CD4-positive, alpha-beta T cell treated with Interleukin-21 for 1 hour (primary cell): Measurements from ENCODE around the gene ANKRD39.
"Not testable (repeated sequence)": the region's sequence is repeated elsewhere in the genome, so short reads cannot be mapped to it uniquely, and the experiment has no call there.

Experiments
- DNase-seq: peaks from one replicate; pipeline ENCODE4 v3.0.0-alpha.2; 2020

The ANKRD39 gene, protein sequence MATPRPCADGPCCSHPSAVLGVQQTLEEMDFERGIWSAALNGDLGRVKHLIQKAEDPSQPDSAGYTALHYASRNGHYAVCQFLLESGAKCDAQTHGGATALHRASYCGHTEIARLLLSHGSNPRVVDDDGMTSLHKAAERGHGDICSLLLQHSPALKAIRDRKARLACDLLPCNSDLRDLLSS

DNA sequence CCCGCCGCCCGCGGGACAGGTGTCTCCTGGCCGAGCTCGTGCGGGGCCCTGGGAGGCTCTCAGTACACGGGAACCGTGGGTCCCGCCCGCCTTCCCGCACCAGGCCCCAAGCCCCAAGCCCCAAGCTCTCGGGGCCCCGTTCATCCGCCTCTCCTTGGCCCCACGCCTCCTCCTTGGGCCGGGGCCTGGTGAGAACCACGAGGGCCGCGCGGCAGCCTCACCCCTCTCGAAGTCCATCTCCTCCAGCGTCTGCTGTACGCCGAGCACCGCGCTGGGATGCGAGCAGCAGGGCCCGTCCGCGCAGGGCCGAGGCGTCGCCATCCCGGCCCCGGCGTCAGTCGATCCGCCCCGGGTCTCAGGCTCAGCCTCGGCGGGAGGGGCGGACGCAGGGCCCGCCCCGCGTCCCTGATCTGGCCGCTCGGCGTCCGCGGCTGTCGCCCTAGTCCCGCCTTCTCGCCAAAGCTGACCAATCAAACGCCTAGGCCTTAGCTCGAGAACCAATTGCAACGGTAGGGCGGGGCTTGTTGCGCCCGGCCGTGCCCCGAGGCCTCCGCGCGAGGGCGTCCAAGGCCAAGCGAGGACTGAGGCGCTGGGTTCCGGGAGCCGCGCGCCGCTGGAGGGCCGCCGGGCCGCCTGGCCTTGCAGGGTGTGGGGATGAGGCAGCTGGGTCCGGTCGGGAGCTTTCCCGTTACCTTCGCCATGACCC is at the start of gene ANKRD39:
Gene ANKRD39, minus strand, starts transcription at position 350 of the 706 bp plus-strand sequence. Its CDS starts 29 bp downstream, at position 321.
- DNase-seq = peak; percentile 99

DNA sequence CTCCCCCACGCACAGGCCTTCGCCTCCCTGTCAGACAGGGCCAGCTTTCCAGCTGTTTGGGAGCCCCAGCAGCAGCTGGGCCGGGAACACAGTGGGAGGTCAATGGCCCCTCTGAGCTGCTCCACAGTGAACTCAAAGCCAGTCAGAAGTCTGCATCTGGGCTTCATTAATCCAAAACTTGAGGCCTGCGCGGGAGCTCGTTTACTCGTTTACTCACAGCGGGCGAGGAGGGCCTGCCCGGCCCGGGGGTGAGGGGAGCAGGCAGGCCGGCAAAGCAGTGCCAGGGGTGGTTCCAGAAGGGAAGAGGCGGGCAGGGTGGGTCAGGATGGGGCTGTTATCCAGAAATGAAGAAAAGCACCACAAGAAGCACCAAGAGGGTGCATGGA is 48.9 kb upstream of the ANKRD39 start:
- no peak for DNase-seq

DNA sequence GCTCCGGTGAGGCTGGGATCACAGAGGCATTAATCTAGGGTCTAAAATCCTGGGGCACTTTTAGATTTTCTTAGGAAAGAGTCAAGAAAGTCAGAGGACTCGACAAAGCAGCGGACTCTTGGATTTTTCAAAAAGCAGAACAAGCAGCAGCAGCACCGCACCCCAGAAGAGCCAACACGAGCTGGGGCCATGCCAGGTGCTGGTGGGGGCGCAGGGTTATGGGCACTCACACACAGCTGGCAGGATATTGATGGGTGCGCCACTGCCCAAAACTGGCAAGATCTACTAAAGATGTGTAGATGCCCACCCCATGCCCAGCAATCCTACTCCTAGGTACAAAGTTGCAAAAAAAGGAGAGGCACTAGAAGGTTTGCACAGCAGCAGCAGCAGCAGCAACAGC is 46.0 kb upstream of the ANKRD39 start:
- no peak for DNase-seq

DNA sequence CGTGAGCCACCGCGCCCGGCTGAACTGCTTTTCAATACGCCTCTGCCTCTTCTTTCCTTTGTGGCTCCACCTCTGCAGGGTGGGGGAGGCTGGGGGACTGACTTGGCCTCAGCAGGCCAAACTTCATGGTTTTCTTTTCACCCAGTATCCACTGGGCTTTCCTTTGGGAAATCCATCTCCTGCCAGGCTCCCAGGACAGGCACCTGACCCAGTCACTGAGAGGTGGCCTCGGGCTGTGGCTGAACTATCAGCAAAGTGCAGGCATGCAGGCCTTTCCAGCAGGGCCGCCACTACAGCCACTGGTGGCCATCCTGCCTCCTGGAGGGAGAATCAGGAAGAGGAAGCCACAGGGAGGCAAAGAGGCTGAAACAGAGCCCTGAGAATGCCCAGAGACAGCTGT is 45.5 kb upstream of the ANKRD39 start:
- DNase-seq = no peak

DNA sequence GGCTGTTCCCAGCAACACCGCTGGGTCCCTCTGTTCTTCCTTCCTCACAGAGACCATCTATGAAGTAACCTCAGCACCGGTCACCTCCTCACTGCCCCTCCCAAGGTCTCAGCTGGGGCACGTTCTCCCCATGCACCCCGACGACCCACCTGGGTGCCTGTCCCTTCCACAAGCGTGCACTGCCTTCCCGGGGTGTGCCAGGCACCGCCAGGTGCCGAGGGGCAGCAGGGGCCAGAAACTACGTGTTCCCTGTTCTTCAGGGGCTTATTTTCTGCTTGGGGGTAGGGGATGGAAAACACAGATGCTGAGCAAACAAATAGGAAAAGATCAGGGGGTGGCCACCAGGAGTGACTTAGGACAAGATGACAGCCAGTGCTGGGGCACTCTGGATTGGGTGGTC is 42.4 kb upstream of the ANKRD39 start:
- no peak for DNase-seq

DNA sequence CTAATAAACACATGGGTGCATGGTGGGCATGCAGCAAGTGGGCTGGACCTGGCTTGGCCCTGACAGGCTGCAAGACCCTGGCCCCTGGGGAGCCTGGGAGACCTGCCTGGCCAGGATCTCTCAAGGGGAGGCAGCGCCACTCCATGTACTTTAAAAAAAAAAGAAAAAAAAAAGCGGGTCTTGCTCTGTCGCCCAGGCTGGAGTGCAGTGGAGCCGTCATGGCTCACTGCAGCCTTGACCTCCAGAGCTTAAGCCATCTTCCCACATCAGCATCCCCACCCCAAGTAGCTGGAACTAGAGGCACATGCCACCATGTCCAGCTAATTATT is 41.6 kb upstream of the ANKRD39 start:
- no peak for DNase-seq

DNA sequence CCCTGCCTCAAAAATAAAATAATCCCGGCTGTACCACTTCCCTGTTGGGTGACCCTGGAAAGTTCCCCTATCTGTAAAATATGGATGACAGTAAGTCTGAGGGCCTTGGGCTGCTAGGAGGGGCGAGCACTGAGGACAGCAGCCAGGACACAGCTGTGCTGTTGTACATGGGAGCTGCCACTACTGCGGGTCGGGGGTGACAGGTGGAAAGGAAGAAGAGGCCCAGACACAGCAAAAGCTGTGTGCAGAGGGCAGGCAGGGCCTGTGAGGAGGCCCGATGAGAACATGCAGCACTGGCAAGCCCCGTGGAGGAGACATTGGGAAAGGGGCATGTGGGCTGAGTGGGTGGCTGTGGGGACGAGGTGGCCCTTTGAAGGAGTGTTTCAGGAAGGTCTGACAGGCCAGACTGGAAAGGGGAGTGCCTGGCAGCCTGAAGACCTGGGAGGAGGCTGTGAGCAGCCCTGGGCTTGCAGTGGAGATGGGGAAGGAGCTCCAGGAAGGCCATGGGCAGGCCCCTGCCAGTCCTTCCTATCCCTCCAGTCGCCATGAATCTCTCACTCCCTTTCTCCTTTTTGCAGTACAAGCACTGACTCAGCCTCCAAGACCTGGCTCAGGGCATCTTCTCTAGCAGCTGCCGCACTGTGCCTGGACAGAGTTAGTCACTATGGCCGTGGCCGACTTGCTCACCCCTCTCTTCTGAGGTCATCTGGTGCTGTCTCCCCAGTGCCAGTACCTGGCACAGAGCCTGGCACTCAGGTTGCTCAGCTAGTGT is 41.0 kb upstream of the ANKRD39 start:
- DNase-seq = no peak

DNA sequence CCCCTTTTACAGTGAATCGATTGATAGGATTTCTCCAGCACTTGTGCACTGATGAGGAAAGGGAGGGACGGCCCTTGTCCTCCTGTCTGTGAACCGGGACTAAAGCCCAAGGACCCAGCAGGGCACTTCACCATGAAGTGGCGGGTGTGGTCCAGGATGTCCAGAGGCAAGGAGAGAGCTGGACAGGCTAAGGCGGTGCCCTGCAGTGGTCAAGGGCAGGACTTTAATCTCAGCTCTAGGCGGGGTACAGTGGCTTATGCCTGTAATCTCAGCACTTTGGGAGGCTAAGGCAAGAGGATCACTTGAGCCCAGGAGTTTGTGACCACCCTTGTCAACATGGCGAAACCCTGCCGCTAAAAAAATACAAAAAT is 40.3 kb upstream of the ANKRD39 start:
- DNase-seq = no peak

DNA sequence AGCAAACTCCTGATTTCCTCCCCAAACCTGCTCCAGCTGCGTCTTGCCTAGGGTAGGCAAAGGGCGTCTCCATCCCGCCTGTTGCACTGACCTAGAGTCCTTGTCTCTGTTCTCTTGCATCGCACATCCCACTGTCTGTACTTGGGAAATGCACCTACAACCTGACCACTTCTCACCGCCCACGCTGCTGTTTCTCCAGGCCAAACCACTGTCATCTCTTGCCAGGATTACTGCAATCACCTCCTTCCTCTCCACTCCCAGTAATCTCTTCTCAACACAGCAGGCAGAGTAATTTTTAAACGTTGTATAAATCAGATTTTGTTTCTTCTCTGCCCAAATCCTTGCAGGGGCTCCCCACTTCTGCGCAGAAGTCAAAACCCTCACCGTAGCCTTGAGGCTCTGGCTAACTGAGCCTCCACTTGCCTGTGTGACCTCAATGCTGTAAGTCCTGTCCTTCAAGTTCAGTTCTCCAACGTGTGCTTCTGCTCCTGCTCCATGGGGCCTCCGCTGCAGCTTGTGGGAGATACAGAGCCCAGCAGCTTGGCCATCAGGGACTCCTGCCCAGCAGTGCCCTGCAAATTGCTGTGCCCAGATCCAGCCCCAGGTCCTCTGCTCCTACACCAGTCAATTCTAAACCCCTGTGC is 39.8 kb upstream of the ANKRD39 start:
- DNase-seq = no peak

DNA sequence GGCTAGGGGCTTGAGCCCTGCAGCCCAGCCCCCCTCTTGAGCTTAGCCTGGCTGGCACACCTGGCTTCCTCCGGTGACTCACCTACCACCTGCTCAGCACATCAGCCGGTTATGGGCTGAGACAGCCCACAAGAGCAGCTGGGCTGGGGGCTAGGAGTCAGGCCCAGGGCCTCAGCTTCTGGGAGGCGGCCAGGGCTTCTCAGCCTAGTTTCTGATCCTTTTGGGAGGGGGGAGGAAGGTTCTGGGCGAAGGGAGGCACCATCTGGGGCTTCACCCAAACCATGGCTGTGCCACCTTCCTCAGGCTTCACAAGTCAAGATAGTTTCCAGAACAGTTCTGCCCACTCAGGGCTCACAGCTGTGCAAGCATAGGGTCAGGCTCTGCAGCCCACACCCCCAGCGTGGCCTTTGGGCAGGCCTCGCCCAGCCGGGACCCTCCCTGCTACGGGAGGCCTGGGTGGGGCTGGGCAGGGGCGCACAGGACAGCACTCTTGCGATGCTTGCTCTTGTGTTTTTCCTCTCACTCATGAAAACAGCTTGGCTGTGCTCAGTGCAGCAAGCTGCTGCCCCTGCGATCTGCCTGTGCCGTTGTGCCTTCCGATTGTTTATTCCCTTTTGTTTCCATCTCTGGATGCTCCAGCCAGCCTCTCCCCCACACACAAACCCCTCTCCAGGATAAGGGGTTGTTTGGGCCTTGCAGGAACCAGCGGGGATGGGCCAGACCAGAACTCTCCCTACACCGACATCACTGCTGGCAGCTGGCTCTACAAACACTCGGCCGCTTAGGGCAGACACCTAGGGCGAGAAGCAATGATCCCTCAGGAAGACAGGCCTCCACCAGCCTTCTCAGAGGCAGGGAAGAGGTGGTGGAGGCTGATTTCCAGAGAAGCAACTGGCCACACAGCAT is 38.2 kb upstream of the ANKRD39 start:
- no peak for DNase-seq

DNA sequence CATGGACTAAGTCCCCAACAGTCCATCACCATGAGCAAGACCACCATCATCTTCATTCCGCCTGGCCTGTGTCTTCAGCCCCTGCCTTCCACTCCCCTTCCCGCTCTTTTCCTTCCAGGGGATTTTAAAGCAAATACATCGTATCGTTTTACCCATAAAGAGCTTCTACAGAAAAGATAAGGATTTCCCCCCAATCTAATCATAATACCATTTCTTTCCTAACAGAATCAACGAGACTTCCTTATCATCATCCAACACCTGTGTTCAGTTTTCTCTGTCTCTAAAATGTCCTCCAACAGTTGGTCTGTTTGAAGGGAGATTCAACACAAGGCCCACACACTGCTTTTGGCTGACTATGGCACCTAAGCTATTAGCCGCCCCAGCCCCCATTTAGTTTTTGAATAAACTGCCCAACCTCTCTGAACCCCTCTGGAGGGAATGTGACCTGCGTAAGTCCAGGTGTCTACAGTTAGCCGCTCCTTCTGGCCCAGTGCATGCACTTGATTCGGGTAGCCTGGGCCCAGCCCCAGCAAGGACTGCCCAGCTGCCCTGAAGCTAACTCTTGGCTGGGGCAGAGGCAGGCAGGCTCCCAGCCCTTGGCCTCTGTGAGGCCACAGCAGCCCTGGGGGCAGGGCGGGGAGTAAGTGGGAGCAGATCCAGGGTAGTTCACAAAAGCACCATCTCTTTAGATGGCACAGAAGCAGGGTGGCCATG is 37.4 kb upstream of the ANKRD39 start:
- DNase-seq = no peak

DNA sequence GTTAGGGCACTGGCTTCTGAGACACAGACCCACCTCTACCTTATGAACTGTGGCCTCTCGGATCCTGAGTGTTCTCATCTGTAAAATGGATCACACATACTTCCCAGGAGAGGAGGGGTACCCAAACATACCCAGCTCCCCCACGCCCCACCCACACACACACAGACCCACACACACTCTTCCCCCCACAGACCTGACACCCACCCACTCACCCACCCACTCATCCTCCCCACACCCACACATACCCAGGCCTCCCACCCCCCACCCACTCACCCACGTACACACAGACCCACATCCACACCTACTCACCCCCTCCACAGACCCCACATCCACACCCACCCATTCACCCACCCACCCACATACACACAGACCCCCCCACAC is 36.3 kb upstream of the ANKRD39 start:
- no peak for DNase-seq

DNA sequence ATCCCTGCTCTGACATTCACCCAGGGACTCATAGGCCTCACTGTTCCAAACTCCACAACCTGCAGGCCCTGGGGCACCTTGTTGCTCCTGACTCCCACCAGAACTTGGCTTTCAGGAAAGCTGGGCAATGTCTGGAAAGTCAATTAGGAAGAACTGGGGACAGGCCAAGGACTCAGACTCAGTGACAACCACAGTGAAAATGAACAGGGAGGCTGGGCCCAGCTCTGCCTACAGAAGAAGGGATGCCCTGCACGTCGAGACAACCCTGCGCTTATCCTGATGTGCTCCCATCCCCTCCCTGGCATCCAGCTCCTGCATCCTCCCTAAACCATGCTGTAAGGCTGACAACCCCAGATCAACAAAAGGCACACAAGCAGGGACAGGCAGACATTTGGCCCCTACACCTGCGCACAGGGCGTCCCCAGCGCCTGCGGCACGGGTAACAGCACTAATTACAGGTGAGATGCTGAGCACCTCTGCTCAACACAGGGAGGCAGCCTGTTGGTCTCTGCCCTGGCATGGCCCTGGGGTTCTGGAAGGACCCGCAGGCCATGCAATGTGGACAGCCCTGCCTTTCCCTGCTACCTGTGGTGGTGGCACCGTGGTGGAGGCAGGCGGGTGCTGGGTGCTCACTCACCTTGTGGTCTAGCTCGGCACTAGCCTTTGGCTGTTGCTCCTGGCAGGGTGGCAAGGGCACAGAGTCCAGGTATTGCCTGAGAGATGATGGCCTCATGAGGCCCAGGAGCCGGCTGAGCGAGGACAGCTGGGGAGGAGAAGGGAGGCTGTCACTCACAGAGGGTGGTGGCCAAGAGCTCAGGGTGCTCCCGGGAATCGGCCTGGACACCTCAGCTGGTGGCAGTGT is 35.7 kb upstream of the ANKRD39 start:
- DNase-seq = no peak

DNA sequence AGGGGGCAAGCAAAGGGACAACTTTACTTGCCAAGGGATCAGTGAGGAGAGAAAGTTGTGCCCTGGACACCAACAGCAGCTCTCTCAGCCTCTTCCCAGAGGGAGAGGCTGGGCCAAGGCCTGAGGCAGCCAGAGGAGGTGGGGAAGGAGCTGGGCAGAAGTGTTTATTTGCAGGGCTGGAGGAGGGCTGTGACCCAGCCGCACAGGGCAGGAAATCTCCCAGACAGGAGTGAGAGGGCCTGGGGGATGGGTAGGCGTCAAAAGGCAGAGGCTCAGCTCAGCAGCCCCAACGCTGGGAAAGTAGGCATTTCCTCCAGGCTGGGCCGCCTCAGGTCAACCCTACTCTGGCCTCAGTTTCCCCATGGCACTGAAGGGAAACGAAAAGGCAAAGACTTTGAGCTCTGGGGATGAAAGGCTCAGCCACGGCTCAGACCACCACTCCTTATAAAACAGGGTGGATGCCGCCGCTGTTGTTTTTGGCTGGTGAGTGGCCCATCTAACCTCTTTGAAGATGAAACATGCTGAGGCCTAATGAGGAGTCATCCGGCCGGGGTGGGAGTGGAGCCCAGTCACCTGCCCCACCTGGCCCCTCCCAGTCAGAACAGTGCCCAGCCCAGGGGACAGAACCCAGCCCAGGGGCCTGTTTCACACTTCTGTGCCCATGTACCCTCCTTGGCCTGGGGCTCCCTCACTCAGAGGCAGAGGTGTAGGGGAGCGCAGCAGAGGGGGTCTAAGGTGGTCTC is 33.9 kb upstream of the ANKRD39 start:
- DNase-seq = no peak

DNA sequence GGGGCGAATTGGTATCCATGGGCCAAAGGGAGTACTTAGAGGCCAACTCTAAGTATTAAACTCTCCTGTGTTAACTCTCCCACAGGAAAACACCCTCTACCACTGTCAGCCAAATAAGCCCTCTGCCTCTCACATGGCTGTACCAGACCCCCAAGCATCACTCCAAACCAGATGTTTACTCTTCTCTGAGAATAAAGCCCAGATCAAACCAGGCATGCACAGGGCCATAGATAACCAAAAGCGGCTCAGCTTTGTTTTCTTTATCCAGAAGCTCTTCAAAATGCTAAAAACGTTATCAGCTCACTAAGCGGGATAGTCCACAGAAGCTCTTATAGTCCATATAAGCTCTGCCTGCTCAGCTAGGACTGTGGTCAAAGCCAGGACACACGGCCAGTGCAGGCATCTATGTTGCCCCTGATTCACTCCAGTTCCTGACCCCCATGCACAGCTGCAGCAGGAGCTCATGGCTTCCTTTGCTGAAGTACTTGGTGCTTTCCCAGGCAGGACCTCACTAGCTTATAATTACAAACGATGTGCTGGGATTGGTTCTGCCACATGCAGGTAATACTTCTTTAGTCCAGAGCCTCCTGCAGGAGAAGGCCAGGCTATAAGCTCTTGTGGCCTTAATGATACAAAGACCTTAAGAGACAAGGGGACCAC is 33.0 kb upstream of the ANKRD39 start:
- no peak for DNase-seq

DNA sequence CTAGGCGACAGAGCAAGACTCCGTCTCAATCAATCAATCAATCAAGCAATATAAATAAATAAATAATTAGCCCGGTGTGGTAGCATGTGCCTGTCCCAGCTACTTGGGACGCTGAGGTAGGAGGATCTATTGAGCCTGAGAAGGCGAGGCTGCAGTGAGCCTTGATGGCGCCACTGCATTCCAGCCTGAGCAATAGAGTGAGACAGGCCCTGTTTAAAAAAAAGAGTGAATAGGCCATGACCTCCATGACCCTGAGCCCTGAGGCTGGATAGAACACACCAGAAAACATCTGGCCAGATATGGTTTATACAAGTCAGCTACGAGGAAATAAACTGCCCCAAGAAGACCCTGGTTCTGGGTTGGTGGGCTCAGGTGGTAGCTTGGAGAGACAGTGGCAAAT is 32.4 kb upstream of the ANKRD39 start:
- no peak for DNase-seq

DNA sequence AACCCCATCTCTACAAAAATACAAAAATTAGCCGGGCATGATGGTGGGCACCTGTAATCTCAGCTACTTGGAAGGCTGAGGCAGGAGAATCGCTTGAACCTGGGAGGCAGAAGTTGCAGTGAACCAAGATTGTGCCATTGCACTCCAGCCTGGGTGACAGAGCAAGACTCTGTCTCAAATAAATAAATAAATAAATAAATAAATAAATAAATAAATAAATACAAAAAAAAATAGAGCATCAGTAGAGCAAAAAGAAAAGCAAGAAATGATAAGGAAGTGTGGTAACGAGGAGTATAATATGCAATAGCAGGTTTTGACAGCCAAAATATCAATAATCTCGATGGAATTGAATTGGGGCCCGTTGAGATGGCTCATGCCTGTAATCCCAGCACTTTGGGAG is 31.7 kb upstream of the ANKRD39 start:
- not testable (repeated sequence) for DNase-seq

DNA sequence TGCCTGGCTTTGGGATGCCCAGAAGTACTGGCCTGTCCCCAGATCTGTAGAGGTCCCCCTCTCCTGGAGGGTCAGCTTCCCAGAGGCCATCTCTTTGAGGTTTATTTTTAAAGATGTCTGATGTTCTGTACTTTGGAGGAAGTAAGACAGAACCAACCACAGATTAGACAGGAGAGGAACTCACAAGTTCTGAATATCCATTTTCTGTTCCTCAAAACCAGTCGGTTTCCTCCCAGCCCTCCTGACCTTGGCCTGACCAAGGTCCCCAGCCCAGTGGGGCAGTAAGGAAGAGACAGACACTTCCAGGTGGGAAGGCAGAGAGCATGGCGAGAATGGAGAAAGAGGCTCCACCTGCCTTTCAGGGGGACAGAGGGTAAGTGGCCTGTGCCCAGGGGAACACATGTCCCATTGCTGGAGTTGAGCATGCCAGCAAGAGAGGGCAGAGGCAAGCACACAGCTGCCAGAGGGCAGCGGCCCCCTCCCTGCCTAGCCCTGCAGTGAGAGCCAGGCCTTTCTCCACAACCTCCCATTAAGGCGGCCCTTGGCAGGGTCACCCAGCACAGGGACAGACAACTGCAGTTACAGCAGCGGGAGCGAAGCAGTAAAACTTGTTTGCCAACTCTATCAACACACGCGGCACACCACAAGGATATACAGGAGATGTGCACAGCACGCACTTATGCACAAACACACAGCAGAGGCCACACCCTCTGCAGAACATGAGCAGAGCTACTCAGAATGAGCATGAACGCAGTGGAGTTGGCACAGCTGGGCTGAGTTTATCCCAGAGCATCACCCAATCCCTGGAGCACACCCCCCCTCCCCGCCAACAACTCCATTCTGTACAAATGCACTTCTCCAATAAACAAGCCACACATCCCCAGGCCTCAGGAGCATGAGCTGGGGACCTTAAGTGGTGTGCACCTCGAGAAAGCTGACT is 30.5 kb upstream of the ANKRD39 start:
- DNase-seq = no peak
